GDM1 (cell line): ENCODE results near the gene SYDE1.

Experiments
- DNase-seq: peaks from one replicate; lab custom pipeline; 2025; lab: John Stamatoyannopoulos, UW

The SYDE1 gene

GRCh38 chr19:15108145-15108844, 1.1 kb downstream of the SYDE1 start:
- DNase-seq: no peak

GRCh38 chr19:15108845-15109767, 1.9 kb downstream of the SYDE1 start:
- no peak for DNase-seq

GRCh38 chr19:15109768-15110417, 2.7 kb downstream of the SYDE1 start:
- no peak for DNase-seq

GRCh38 chr19:15110418-15110815, 3.2 kb downstream of the SYDE1 start:
- DNase-seq: no peak

GRCh38 chr19:15111758-15112157, 4.6 kb downstream of the SYDE1 start:
- DNase-seq: no peak

- DNase-seq: no peak
Observed at GRCh38 chr19:15112385-15112784, 5.2 kb downstream of the SYDE1 start.

GRCh38 chr19:15113245-15114152, 6.3 kb downstream of the SYDE1 start:
- DNase-seq: no peak

GRCh38 chr19:15114153-15114540, 6.9 kb downstream of the SYDE1 start:
- DNase-seq: no peak

- DNase-seq: no peak
Observed at GRCh38 chr19:15115080-15115479, 7.9 kb downstream of the SYDE1 start.

GRCh38 chr19:15115762-15116615, 8.8 kb downstream of the SYDE1 start:
- no peak for DNase-seq

GRCh38 chr19:15116856-15117255, 9.7 kb downstream of the SYDE1 start:
- DNase-seq: no peak

- no peak for DNase-seq
Observed at GRCh38 chr19:15118248-15118647, 11.0 kb downstream of the SYDE1 start.

GRCh38 chr19:15118789-15119494, 11.7 kb downstream of the SYDE1 start:
- no peak for DNase-seq

- DNase-seq: no peak
Observed at GRCh38 chr19:15120135-15121026, 13.2 kb downstream of the SYDE1 start.

- no peak for DNase-seq
Observed at GRCh38 chr19:15122331-15123030, 15.3 kb downstream of the SYDE1 start.

- no peak for DNase-seq
Observed at GRCh38 chr19:15123031-15123890, 16.1 kb downstream of the SYDE1 start.

- DNase-seq: no peak
Observed at GRCh38 chr19:15123900-15124299, 16.7 kb downstream of the SYDE1 start.
